WTC11 (cell line): Measurements from ENCODE around the gene CELSR2. TPM values are rescaled to one million over a fixed set of nuclear protein-coding genes. Genes with fewer than 3 reads are reported as not detected.

Source experiments
- ATAC-seq: fragments of 200-7000 bp; cut with Tn5 transposase; 2 replicates; pipeline ENCODE4 v1.10.0; 2021; ENCODE audit warnings: mild to moderate bottlenecking, moderate library complexity
- CTCF ChIA-PET: fragments of 300-600 bp; sonication (Branson Sonifier 250); formaldehyde crosslinking; loops from one replicate; lab custom pipeline; 2021; ENCODE audit warnings: antibody characterized with exemption; lab: Charles Lee
- POLR2A ChIA-PET: fragments of 350-600 bp; sonication (Branson Sonifier 250); formaldehyde crosslinking; loops from one replicate; lab custom pipeline; 2021; ENCODE audit warnings: antibody characterized with exemption; lab: Charles Lee
- DNase-seq: peaks from one replicate; pipeline ENCODE4 v3.0.0; 2021; ENCODE audit warnings: low spot score
- H3K27ac Mint-ChIP-seq: 2 replicates; pipeline ENCODE4 v1.8.0; 2021; ENCODE audit warnings: mixed read lengths
- H3K27me3 Mint-ChIP-seq: 2 replicates; pipeline ENCODE4 v1.8.0; 2021; ENCODE audit warnings: low read depth, mild to moderate bottlenecking, moderate library complexity, mixed read lengths
- H3K36me3 Mint-ChIP-seq: 2 replicates; pipeline ENCODE4 v1.8.0; 2021; ENCODE audit warnings: mixed read lengths
- H3K4me1 Mint-ChIP-seq: 2 replicates; pipeline ENCODE4 v1.8.0; 2022; ENCODE audit warnings: mixed read lengths
- H3K4me3 Mint-ChIP-seq: 2 replicates; pipeline ENCODE4 v1.8.0; 2021; ENCODE audit warnings: mild to moderate bottlenecking, moderate library complexity, mixed read lengths
- H3K9me3 Mint-ChIP-seq: 2 replicates; pipeline ENCODE4 v1.8.0; 2021; ENCODE audit warnings: mixed read lengths
- FOXK1 ChIP-seq: sonication (generic); formaldehyde crosslinking; IDR thresholded peaks from 2 replicates; pipeline ENCODE4 v1.8.0; 2022; ENCODE audit warnings: mild to moderate bottlenecking, moderate library complexity, missing genetic modification reagents
- KAT7 ChIP-seq: sonication (generic); formaldehyde crosslinking; IDR thresholded peaks from 2 replicates; pipeline ENCODE4 v1.8.1; 2023; ENCODE audit warnings: missing genetic modification reagents, mild to moderate bottlenecking, borderline replicate concordance
- PRDM15 ChIP-seq: sonication (generic); formaldehyde crosslinking; IDR thresholded peaks from 2 replicates; pipeline ENCODE4 v1.8.0; 2022; ENCODE audit warnings: missing genetic modification reagents
- TP53 ChIP-seq: sonication (generic); formaldehyde crosslinking; IDR thresholded peaks from 2 replicates; pipeline ENCODE4 v1.8.1; 2023; ENCODE audit warnings: mild to moderate bottlenecking, missing genetic modification reagents
- ZNF512 ChIP-seq: sonication (generic); formaldehyde crosslinking; IDR thresholded peaks from 2 replicates; pipeline ENCODE4 v1.8.1; 2022; ENCODE audit warnings: missing genetic modification reagents, borderline replicate concordance
- total RNA-seq: library from RNA; stranded (reverse); gene quantifications from 3 replicates; pipeline ENCODE4 v1.2.3, GENCODE V29; 2021
- TF ChIP-seq, protein P1 (sequence below): sonication (generic); formaldehyde crosslinking; IDR thresholded peaks from 2 replicates; pipeline ENCODE4 v1.8.1; 2023; ENCODE audit warnings: mild to moderate bottlenecking, missing genetic modification reagents
- TF ChIP-seq, protein P2 (sequence below): fragments of 250-450 bp; sonication (Bioruptor Pico); IDR thresholded peaks from 2 replicates; pipeline ENCODE4 v1.9.0; 2021; ENCODE audit warnings: mild to moderate bottlenecking, borderline replicate concordance
- TF ChIP-seq, protein P3 (sequence below): sonication (generic); formaldehyde crosslinking; IDR thresholded peaks from 2 replicates; pipeline ENCODE4 v1.8.0; 2022; ENCODE audit warnings: mild to moderate bottlenecking, missing genetic modification reagents
- TF ChIP-seq, protein P4 (sequence below): sonication (generic); formaldehyde crosslinking; conservative IDR thresholded peaks from 2 replicates; pipeline ENCODE4 v1.8.1; 2023; ENCODE audit warnings: mild to moderate bottlenecking, low read depth, missing genetic modification reagents, moderate library complexity
- TF ChIP-seq, protein P5 (sequence below): fragments of 250-450 bp; sonication (Bioruptor Pico); IDR thresholded peaks from 2 replicates; pipeline ENCODE4 v1.8.0; 2021; ENCODE audit warnings: mild to moderate bottlenecking

The CELSR2 gene
- total RNA-seq, 1 experiment from 2014 or later = 31.3 TPM

DNA sequence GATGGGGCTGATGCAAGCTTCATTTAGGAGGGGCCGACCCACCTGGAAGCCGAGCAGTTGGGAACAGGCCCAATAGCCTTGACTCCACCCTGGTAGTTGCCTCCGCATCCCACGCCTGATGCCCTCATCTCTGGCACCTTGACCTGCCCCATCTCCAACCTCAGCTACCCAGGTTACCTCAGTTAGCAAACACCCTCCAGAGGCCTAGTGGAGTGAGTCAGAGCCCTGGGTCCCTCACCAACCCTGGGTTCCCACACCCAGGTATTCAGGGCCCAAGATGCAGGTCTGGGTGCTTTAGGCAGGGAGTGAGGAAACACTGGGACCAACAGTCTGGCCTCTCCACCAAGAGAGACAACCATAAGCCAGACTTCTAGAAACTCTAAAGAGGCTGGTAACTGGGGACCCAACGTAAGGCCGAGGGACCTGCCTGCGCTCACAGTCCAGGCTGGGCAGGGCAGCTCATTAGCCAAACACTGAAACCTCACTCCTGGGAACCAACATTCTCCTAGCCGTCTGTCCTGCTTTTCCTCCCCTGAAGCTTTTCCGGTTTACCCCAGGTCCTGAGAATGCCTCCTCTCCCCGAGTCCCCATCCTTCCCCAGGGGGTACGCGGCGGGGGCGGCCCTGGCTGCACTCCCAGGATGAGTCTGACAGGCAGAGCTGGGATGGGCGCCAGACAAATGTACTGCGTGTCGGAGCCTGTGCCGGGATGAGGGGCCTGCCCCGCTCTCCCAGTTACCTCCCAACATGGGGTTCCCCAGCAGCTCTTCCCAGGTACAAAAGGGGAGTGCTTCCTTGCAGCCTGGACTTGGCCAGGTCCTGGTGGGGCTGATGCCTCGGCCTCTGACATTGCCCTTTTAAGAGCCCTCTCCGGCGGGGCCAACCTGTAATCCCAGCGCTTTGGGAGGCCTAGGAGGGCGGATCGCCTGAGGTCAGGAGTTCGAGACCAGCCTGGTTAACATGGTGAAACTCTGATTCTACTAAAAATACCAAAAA is 8.9 kb upstream of the CELSR2 start (continued):
- TF ChIP-seq, protein P1, sequence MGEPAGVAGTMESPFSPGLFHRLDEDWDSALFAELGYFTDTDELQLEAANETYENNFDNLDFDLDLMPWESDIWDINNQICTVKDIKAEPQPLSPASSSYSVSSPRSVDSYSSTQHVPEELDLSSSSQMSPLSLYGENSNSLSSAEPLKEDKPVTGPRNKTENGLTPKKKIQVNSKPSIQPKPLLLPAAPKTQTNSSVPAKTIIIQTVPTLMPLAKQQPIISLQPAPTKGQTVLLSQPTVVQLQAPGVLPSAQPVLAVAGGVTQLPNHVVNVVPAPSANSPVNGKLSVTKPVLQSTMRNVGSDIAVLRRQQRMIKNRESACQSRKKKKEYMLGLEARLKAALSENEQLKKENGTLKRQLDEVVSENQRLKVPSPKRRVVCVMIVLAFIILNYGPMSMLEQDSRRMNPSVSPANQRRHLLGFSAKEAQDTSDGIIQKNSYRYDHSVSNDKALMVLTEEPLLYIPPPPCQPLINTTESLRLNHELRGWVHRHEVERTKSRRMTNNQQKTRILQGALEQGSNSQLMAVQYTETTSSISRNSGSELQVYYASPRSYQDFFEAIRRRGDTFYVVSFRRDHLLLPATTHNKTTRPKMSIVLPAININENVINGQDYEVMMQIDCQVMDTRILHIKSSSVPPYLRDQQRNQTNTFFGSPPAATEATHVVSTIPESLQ (CRISPR knock-in tag) = no peak
- TF ChIP-seq FOXK1 (CRISPR knock-in tag) = no peak
- TF ChIP-seq, protein P2, sequence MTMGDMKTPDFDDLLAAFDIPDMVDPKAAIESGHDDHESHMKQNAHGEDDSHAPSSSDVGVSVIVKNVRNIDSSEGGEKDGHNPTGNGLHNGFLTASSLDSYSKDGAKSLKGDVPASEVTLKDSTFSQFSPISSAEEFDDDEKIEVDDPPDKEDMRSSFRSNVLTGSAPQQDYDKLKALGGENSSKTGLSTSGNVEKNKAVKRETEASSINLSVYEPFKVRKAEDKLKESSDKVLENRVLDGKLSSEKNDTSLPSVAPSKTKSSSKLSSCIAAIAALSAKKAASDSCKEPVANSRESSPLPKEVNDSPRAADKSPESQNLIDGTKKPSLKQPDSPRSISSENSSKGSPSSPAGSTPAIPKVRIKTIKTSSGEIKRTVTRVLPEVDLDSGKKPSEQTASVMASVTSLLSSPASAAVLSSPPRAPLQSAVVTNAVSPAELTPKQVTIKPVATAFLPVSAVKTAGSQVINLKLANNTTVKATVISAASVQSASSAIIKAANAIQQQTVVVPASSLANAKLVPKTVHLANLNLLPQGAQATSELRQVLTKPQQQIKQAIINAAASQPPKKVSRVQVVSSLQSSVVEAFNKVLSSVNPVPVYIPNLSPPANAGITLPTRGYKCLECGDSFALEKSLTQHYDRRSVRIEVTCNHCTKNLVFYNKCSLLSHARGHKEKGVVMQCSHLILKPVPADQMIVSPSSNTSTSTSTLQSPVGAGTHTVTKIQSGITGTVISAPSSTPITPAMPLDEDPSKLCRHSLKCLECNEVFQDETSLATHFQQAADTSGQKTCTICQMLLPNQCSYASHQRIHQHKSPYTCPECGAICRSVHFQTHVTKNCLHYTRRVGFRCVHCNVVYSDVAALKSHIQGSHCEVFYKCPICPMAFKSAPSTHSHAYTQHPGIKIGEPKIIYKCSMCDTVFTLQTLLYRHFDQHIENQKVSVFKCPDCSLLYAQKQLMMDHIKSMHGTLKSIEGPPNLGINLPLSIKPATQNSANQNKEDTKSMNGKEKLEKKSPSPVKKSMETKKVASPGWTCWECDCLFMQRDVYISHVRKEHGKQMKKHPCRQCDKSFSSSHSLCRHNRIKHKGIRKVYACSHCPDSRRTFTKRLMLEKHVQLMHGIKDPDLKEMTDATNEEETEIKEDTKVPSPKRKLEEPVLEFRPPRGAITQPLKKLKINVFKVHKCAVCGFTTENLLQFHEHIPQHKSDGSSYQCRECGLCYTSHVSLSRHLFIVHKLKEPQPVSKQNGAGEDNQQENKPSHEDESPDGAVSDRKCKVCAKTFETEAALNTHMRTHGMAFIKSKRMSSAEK = no peak
- TF ChIP-seq KAT7 = no peak
- 0 out of 2 replicates have a peak, but pooled peaks have one; percentile 38 for TF ChIP-seq PRDM15 (CRISPR knock-in tag)
- TF ChIP-seq TP53 (CRISPR knock-in tag) = no peak
- TF ChIP-seq ZNF512 = no peak
- TF ChIP-seq, protein P3, sequence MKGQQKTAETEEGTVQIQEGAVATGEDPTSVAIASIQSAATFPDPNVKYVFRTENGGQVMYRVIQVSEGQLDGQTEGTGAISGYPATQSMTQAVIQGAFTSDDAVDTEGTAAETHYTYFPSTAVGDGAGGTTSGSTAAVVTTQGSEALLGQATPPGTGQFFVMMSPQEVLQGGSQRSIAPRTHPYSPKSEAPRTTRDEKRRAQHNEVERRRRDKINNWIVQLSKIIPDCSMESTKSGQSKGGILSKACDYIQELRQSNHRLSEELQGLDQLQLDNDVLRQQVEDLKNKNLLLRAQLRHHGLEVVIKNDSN (CRISPR knock-in tag) = 0 out of 2 replicates have a peak, but pooled peaks have one; percentile 33

DNA sequence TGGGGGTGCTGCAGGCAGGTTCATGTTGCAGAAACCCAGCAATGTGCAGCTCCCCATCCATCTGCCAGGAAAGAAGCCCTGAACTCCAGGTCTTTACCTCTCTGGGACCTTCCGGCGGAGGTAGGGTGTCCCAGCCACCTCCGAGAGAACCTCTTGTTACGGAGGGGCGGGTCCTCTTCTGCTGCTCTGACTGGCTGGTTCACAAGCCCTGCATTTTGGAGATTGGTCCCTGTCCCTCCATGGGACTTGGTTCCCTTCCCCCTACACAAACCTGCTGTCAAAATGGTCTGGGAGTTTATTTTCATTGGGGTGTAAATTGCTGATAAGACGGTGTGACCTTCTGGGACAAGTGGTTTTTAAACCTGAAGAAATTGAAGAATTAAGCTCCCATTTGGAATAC is 8.0 kb upstream of the CELSR2 start:
- Mint-ChIP-seq H3K9me3 (no peaks in the 10 kb centered on the region), H3K4me1 (peaks cover 54% of the 10 kb centered on the region), H3K27ac (no peak overlapping the region), H3K4me3 (peak overlapping the region; percentile 12; the same call in 1 of the 2 replicates), H3K27me3 (peaks cover under 1% of the 10 kb centered on the region; the same call in 1 of the 2 replicates), H3K36me3 (peaks cover 16% of the 10 kb centered on the region)
- TF ChIP-seq, protein P4, sequence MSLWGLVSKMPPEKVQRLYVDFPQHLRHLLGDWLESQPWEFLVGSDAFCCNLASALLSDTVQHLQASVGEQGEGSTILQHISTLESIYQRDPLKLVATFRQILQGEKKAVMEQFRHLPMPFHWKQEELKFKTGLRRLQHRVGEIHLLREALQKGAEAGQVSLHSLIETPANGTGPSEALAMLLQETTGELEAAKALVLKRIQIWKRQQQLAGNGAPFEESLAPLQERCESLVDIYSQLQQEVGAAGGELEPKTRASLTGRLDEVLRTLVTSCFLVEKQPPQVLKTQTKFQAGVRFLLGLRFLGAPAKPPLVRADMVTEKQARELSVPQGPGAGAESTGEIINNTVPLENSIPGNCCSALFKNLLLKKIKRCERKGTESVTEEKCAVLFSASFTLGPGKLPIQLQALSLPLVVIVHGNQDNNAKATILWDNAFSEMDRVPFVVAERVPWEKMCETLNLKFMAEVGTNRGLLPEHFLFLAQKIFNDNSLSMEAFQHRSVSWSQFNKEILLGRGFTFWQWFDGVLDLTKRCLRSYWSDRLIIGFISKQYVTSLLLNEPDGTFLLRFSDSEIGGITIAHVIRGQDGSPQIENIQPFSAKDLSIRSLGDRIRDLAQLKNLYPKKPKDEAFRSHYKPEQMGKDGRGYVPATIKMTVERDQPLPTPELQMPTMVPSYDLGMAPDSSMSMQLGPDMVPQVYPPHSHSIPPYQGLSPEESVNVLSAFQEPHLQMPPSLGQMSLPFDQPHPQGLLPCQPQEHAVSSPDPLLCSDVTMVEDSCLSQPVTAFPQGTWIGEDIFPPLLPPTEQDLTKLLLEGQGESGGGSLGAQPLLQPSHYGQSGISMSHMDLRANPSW = no peak
- TF ChIP-seq, protein P5, sequence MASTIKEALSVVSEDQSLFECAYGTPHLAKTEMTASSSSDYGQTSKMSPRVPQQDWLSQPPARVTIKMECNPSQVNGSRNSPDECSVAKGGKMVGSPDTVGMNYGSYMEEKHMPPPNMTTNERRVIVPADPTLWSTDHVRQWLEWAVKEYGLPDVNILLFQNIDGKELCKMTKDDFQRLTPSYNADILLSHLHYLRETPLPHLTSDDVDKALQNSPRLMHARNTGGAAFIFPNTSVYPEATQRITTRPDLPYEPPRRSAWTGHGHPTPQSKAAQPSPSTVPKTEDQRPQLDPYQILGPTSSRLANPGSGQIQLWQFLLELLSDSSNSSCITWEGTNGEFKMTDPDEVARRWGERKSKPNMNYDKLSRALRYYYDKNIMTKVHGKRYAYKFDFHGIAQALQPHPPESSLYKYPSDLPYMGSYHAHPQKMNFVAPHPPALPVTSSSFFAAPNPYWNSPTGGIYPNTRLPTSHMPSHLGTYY (CRISPR knock-in tag) = 0 out of 2 replicates have a peak, but pooled peaks have one; percentile 23
- DNase-seq (no peak), ATAC-seq (peak; percentile 22)
- POLR2A ChIA-PET = interaction anchor here (0.6 to 3.6 kb wide), 3 partner anchors 8 to 27 kb away, joined by 3 to 31 read pairs (median 21); partner anchors contain the start of genes CELSR2 and SARS1
- CTCF ChIA-PET = interaction anchor here (0.7 to 5.2 kb wide), 7 partner anchors 7 to 50 kb away, joined by 3 to 109 read pairs (median 35); partner anchors contain the start of gene CELSR2
